Naive thymus-derived CD4-positive, alpha-beta T cell (primary cell): ENCODE data around the gene PCDHGA3. TPM values are rescaled to one million over a fixed set of nuclear protein-coding genes. Genes with fewer than 3 reads are reported as not detected.
"Not testable (repeated sequence)": the region's sequence is repeated elsewhere in the genome, so short reads cannot be mapped to it uniquely, and the experiment has no call there.

ENCODE experiments used
- ATAC-seq: fragments of 150-1000 bp; cut with Tn5 transposase; 2 replicates; pipeline ENCODE4 v1.10.0; 2021; ENCODE audit warnings: mild to moderate bottlenecking, moderate library complexity
- CTCF ChIA-PET: fragments of 350-600 bp; sonication (Branson Sonifier 250); formaldehyde crosslinking; loops from one replicate; lab custom pipeline; 2021; ENCODE audit warnings: antibody characterized with exemption; lab: Charles Lee
- POLR2A ChIA-PET: fragments of 350-600 bp; sonication (Branson Sonifier 250); formaldehyde crosslinking; loops from one replicate; lab custom pipeline; 2021; ENCODE audit warnings: antibody characterized with exemption, inconsistent platforms; lab: Charles Lee
- DNase-seq, 9 donors: peaks; one replicate each; pipeline versions ENCODE4 v3.0.0 to v3.0.0-alpha.2; 2020 to 2022; ENCODE audit warnings: mixed read lengths in 1 of 9
- H3K27ac ChIP-seq: one replicate; pipeline ENCODE4 v1.7.0; 2013; ENCODE audit warnings: mild to moderate bottlenecking, low read depth, low read length, moderate library complexity
- H3K27me3 ChIP-seq, 2 donors: one replicate each; pipeline ENCODE4 v1.7.0; 2013; ENCODE audit warnings: low read length in 2 of 2, mild to moderate bottlenecking in 2 of 2, moderate library complexity in 2 of 2; ENCODE audit not compliant: control insufficient read depth in 2 of 2, insufficient read depth in 2 of 2
- H3K36me3 ChIP-seq, 3 experiments: 1 replicate in 2 of 3; 2 replicates in 1 of 3; pipeline ENCODE4 v1.7.0; 2013; ENCODE audit warnings: low read length in 3 of 3, mild to moderate bottlenecking in 3 of 3, moderate library complexity in 1 of 3; ENCODE audit not compliant: insufficient read depth in 3 of 3, control insufficient read depth in 2 of 3
- H3K4me1 ChIP-seq, 2 donors: one replicate each; pipeline ENCODE4 v1.7.0; 2013; ENCODE audit warnings: low read length in 2 of 2, mild to moderate bottlenecking in 2 of 2, moderate library complexity in 1 of 2; ENCODE audit not compliant: control insufficient read depth in 2 of 2, insufficient read depth in 2 of 2
- H3K4me3 ChIP-seq: 2 replicates; pipeline ENCODE4 v1.7.0; 2013; ENCODE audit warnings: mild to moderate bottlenecking, low read length
- H3K9me3 ChIP-seq, 3 experiments: 1 replicate in 2 of 3; 2 replicates in 1 of 3; pipeline ENCODE4 v1.7.0; 2013; ENCODE audit warnings: low read length in 3 of 3; ENCODE audit not compliant: control insufficient read depth in 2 of 3
- H3K27ac Mint-ChIP-seq, 9 donors: one replicate each; pipeline ENCODE4 v1.8.0; 2020 to 2022; ENCODE audit warnings: mixed read lengths in 9 of 9, mild to moderate bottlenecking in 8 of 9, moderate library complexity in 5 of 9, inconsistent platforms in 2 of 9
- H3K27me3 Mint-ChIP-seq, 5 donors: one replicate each; pipeline ENCODE4 v1.8.0; 2021 to 2022; ENCODE audit warnings: mixed read lengths in 5 of 5, mild to moderate bottlenecking in 1 of 5
- H3K36me3 Mint-ChIP-seq, 5 donors: one replicate each; pipeline ENCODE4 v1.8.0; 2020 to 2022; ENCODE audit warnings: mixed read lengths in 5 of 5, mild to moderate bottlenecking in 3 of 5, inconsistent platforms in 1 of 5
- H3K4me1 Mint-ChIP-seq, 7 donors: one replicate each; pipeline ENCODE4 v1.8.0; 2020 to 2022; ENCODE audit warnings: mixed read lengths in 7 of 7, mild to moderate bottlenecking in 3 of 7, inconsistent platforms in 1 of 7
- H3K4me3 Mint-ChIP-seq, 10 donors: one replicate each; pipeline ENCODE4 v1.8.0; 2020 to 2022; ENCODE audit warnings: mild to moderate bottlenecking in 10 of 10, mixed read lengths in 10 of 10, moderate library complexity in 6 of 10, inconsistent platforms in 2 of 10
- H3K9me3 Mint-ChIP-seq, 11 donors: one replicate each; pipeline ENCODE4 v1.8.0; 2020 to 2022; ENCODE audit warnings: mixed read lengths in 11 of 11, mild to moderate bottlenecking in 4 of 11, inconsistent platforms in 1 of 11, moderate library complexity in 1 of 11
- intact Hi-C, 2 donors: fragments of 100-400 bp; cut with micrococcal nuclease; formaldehyde crosslinking; loops; one replicate each; pipeline ENCODE4 v1.15.1; 2023
- polyA plus RNA-seq, 2 donors: library from polyadenylated mRNA; unstranded; fragments of 300-500 nt; fragmentation: Illumina TruSeq; gene quantifications; one replicate each; pipeline ENCODE4 v1.2.3, GENCODE V29; 2021
- total RNA-seq, 6 experiments: library from RNA in 5 of 6; stranded (reverse) in 5 of 6; gene quantifications; 1 replicate in 5 of 6; 2 replicates in 1 of 6; pipeline ENCODE4 v1.2.3 and lab custom pipeline; 2021 to 2026

The PCDHGA3 gene
- under 1 TPM in 1 of 5 experiments, not detected in 4; 0.24 TPM for total RNA-seq
- polyA plus RNA-seq: not detected
- not detected for total RNA-seq (lab: John Stamatoyannopoulos, UW)

DNA sequence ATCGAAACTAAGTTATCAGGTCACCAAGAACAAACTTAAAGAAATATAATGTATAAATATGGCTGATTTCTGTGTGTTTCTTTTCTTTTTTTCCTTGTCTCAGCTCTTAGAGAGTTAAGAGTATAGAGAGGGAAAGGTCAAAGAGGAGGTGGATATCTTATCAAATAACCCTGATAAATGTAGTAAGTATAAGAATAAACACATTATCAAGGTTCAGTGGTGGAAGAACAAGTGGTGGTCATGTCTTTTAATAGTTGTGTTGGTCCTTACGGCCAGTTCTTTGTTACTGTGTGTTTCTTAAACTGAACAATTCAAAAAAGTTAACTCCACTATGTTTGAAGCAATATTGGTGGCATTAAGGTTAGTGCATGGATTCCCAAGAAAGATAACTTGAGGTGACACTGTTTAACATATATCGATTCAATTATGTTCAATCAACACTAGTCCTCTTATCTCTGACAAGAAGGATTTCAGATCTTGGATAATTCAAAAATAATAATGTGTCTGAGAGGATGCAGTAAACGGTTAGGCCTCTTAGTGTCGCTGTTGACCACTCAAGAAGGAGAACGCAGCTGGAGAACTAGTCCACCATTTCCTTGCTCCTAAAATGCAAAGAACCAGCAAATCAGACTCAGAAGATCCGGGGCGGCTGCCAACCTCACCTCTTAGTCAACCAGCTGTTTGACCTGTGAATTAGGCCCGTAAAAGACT, at the start of gene PCDHGA3:
Gene PCDHGA3, plus strand, starts transcription at position 588 of the 711 bp plus-strand sequence. CDS start 205 bp downstream, outside the sequence.
- Mint-ChIP-seq H3K36me3 (peaks cover 4 to 45% (median 10%) of the 10 kb centered on the region in 5 donors), H3K27ac (peak within 1 kb of the TSS in 1 of 9 donors; percentile 38), H3K9me3 (peaks cover 12 to 91% (median 62%) of the 10 kb centered on the region in 11 donors), H3K4me3 (peak within 1 kb of the TSS in 7 of 10 donors; percentile 48 to 76 (median 57)), H3K27me3 (peaks cover 26 to 82% (median 79%) of the 10 kb centered on the region in 5 donors), H3K4me1 (no peaks in the 10 kb centered on the region)
- Histone ChIP-seq H3K9me3 (peaks cover 0 to 35% (median 0%) of the 10 kb centered on the region in 3 experiments), H3K36me3 (no peaks in the 10 kb centered on the region), H3K4me1 (no peaks in the 10 kb centered on the region), H3K27ac (no peak within 1 kb of the TSS), H3K27me3 (peaks cover 3 to 11% of the 10 kb centered on the region in 2 donors), H3K4me3 (no peak within 1 kb of the TSS)
- ATAC-seq: no peak
- POLR2A ChIA-PET: no interaction called here
- intact Hi-C loops: loop anchor here in 1 of 2 donors (5.0 kb wide), 1 partner anchor 214 kb away; no protein-coding TSS in a partner anchor
- no peak for DNase-seq
- CTCF ChIA-PET: no interaction called here

DNA sequence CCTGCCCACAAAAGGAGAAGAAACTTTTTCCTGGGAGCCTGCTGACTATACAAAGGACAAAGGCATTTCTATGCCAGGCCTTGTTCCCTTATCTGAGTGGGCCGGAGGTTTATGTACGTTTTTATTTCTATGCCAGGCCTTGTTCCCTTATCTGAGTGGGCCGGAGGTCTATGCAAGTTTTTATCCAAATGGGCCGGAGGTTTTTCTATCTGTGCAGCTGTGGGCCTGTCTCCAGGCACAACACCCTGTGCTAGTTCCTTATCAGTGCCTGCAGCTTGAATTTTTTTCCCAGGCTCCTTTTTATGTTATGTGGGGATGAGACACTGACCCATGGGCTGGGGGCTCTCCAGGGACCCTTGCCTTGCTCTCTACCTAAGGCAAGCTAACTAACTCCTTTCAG, 45.3 kb upstream of the PCDHGA3 start:
- Mint-ChIP-seq H3K27me3 (no peaks in the 10 kb centered on the region), H3K9me3 (peaks cover 19 to 100% (median 64%) of the 10 kb centered on the region in 11 donors), H3K4me1 (no peaks in the 10 kb centered on the region), H3K27ac (no peak overlapping the region), H3K36me3 (peaks cover 3 to 59% (median 54%) of the 10 kb centered on the region in 5 donors), H3K4me3 (no peak overlapping the region)
- no peak overlapping the region for H3K4me3 ChIP-seq
- no peaks in the 10 kb centered on the region for H3K4me1 ChIP-seq
- ChIA-PET POLR2A (no interaction called here), CTCF (no interaction called here)
- H3K36me3 ChIP-seq: no peaks in the 10 kb centered on the region
- H3K9me3 ChIP-seq: peaks cover 0 to 62% (median 16%) of the 10 kb centered on the region in 3 experiments
- intact Hi-C loops: no loop called here
- no peaks in the 10 kb centered on the region for H3K27me3 ChIP-seq
- ATAC-seq (no peak), DNase-seq (no peak)
- no peak overlapping the region for H3K27ac ChIP-seq

DNA sequence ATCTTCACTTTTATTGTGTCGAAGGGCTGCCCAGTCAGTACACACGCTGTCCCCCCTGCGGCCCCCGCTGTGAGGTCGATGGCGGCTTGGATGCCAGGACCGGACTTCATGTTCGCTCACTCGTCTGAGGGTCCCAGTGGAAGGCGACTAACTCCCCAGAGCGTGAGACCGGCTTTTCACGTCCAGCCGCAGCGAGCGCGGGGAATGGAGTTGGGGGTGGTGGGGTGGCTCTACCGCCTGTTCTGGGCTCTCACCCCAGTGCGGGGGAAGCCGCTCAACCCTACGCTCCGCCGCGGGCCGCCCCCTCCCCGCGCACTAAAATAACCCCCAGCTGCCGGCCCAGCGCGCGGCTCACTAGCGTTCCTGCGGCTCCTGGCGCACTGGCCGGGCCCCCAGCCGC, 39.9 kb upstream of the PCDHGA3 start, which contains the start of gene SLC25A2:
Gene SLC25A2, minus strand, starts transcription at position 294 of the 400 bp plus-strand sequence. Its CDS starts 184 bp downstream, at position 110.
- Mint-ChIP-seq H3K4me1 (no peaks in the 10 kb centered on the region), H3K4me3 (peak within 1 kb of the TSS in 2 of 10 donors; percentile 21 to 26), H3K36me3 (peaks cover 2 to 34% (median 24%) of the 10 kb centered on the region in 5 donors), H3K9me3 (peaks cover 7 to 97% (median 63%) of the 10 kb centered on the region in 11 donors), H3K27me3 (no peaks in the 10 kb centered on the region), H3K27ac (peak within 1 kb of the TSS in 1 of 9 donors; percentile 29)
- CTCF ChIA-PET: interaction anchor here (0.6 kb wide), 1 partner anchor 215 kb away, joined by 3 read pairs; no protein-coding TSS in a partner anchor
- H3K4me3 ChIP-seq: no peak within 1 kb of the TSS
- no peaks in the 10 kb centered on the region for H3K27me3 ChIP-seq
- H3K4me1 ChIP-seq: no peaks in the 10 kb centered on the region
- DNase-seq (no peak), ATAC-seq (no peak)
- H3K27ac ChIP-seq: no peak within 1 kb of the TSS
- no peaks in the 10 kb centered on the region for H3K36me3 ChIP-seq
- intact Hi-C loops: no loop called here
- POLR2A ChIA-PET: no interaction called here
- peaks cover 4 to 85% (median 25%) of the 10 kb centered on the region in 3 experiments for H3K9me3 ChIP-seq

DNA sequence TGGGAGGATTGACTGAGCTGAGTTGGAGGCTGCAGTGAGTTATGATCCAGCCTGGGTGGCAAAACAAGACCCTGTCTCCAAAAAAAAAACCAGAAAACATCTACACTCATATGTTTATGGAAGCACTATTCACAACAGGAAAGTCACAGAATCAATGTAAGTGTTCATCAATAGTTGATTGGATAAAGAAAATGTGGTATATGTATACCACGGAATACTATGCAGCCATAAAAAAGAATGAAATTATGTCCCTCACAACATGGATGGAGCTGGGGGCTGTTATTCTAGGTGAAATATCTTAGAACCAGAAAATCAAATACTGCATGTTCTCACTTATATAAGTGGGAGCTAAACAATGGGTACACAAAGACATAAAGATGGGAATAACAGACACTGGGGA, 37.0 kb upstream of the PCDHGA3 start:
- intact Hi-C loops: no loop called here
- peaks cover 4 to 42% (median 25%) of the 10 kb centered on the region in 5 donors for H3K36me3 Mint-ChIP-seq
- H3K4me1 Mint-ChIP-seq: no peaks in the 10 kb centered on the region
- ChIA-PET CTCF (no interaction called here), POLR2A (no interaction called here)
- H3K27me3 Mint-ChIP-seq: no peaks in the 10 kb centered on the region
- no peak overlapping the region for H3K4me3 Mint-ChIP-seq
- H3K27ac Mint-ChIP-seq: no peak overlapping the region
- Histone ChIP-seq H3K9me3 (peaks cover 4 to 80% (median 19%) of the 10 kb centered on the region in 3 experiments), H3K27ac (no peak overlapping the region), H3K36me3 (no peaks in the 10 kb centered on the region), H3K4me1 (no peaks in the 10 kb centered on the region), H3K27me3 (no peaks in the 10 kb centered on the region), H3K4me3 (no peak overlapping the region)
- ATAC-seq: no peak
- no peak for DNase-seq
- peaks cover 8 to 97% (median 74%) of the 10 kb centered on the region in 11 donors for H3K9me3 Mint-ChIP-seq

DNA sequence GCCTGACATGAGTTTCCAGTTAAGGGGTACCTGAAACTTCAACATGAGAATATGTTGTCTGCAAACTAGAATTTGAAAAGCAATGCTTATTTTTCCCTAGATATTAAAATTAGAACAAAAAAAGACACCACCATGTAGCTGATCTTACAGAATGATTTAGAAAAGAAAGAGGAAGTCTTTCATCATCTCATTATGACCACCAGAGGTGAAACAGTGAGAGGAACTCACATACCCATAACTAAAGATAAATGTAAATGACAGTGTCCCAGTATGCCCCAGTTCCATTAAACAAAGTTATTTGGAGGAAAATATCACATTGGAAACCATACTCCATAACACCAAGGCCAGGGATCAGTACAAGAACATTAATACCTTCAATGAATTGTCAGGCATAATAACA, 29.9 kb upstream of the PCDHGA3 start:
- Histone ChIP-seq H3K27me3 (no peaks in the 10 kb centered on the region), H3K4me3 (no peak overlapping the region), H3K9me3 (peaks cover 12 to 86% (median 22%) of the 10 kb centered on the region in 3 experiments), H3K36me3 (peaks cover 0 to 7% (median 0%) of the 10 kb centered on the region in 3 experiments), H3K4me1 (no peaks in the 10 kb centered on the region), H3K27ac (no peak overlapping the region)
- H3K36me3 Mint-ChIP-seq: peaks cover 32 to 74% (median 57%) of the 10 kb centered on the region in 5 donors
- H3K27ac Mint-ChIP-seq: no peak overlapping the region
- ATAC-seq: no peak
- no peaks in the 10 kb centered on the region for H3K27me3 Mint-ChIP-seq
- H3K4me3 Mint-ChIP-seq: no peak overlapping the region
- POLR2A ChIA-PET: no interaction called here
- H3K9me3 Mint-ChIP-seq: peaks cover 23 to 98% (median 82%) of the 10 kb centered on the region in 11 donors
- H3K4me1 Mint-ChIP-seq: peaks cover 4 to 17% (median 11%) of the 10 kb centered on the region in 7 donors
- DNase-seq: no peak
- intact Hi-C loops: no loop called here
- CTCF ChIA-PET: no interaction called here

DNA sequence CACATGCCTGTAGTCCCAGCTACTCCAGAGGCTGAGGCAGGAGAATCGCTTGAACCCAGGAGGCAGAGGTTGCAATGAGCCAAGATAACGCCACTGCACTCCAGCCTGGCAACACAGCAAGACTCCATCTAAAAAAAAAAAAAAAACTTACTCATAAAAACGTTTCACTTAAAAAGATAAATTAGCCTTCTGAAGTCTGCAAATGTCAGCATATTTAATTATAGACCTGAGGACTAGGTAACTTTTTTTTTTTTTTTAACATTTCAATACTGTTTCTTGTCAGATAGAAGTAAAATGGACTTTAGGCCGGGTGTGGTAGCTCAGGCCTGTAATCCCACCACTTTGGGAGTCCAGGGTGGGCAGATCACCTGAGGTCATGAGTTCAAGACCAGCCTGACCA, 26.7 kb upstream of the PCDHGA3 start:
- H3K4me1 ChIP-seq, ATAC-seq, H3K27me3 Mint-ChIP-seq, H3K27me3 ChIP-seq, intact Hi-C loops, CTCF ChIA-PET, H3K27ac ChIP-seq, DNase-seq, H3K4me3 ChIP-seq: not testable (repeated sequence)
- Mint-ChIP-seq H3K4me1 (peaks cover 18 to 47% (median 29%) of the 10 kb centered on the region in 7 donors), H3K36me3 (peaks cover 49 to 78% (median 70%) of the 10 kb centered on the region in 5 donors), H3K27ac (peak overlapping the region in 1 of 9 donors; percentile 31), H3K9me3 (peaks cover 24 to 98% (median 83%) of the 10 kb centered on the region in 11 donors), H3K4me3 (peak overlapping the region in 1 of 10 donors; percentile 12)
- Histone ChIP-seq H3K9me3 (peaks cover 26 to 84% (median 32%) of the 10 kb centered on the region in 3 experiments), H3K36me3 (peaks cover 0 to 21% (median 10%) of the 10 kb centered on the region in 3 experiments)
- POLR2A ChIA-PET: interaction anchor here (0.7 to 0.8 kb wide), 2 partner anchors 18 to 161 kb away, joined by 3 to 7 read pairs; no protein-coding TSS in a partner anchor
